Omental fat pad (tissue), 4 donors: ENCODE data around the gene PCCA. TPM values are rescaled to one million over a fixed set of nuclear protein-coding genes. Genes with fewer than 3 reads are reported as not detected.

ENCODE experiments used
- ATAC-seq: fragments of 150-250 bp; one replicate; pipeline ENCODE4 v1.9.1; 2016; ENCODE audit warnings: mild to moderate bottlenecking, moderate library complexity; ENCODE audit not compliant: low FRiP score
- DNase-seq: peaks from one replicate; pipeline ENCODE4 v3.0.0-alpha.2; 2019; ENCODE audit warnings: low spot score
- total RNA-seq, 4 donors: library from RNA; depleted of rRNA; stranded (reverse); fragments of >200 nt; gene quantifications; one replicate each; pipeline ENCODE4 v1.1.0, GENCODE V29; 2016
- TF ChIP-seq, protein P1 (sequence below), 3 donors: fragments of 450-650 bp; IDR thresholded peaks; one replicate each; pipeline ENCODE4 v1.5.1; 2016 to 2017; ENCODE audit warnings: antibody characterized with exemption in 3 of 3, mild to moderate bottlenecking in 3 of 3, moderate library complexity in 2 of 3

Gene PCCA
- total RNA-seq, 4 donors from 2014 or later: 27.5 to 61.6 (median 49.2) TPM

DNA sequence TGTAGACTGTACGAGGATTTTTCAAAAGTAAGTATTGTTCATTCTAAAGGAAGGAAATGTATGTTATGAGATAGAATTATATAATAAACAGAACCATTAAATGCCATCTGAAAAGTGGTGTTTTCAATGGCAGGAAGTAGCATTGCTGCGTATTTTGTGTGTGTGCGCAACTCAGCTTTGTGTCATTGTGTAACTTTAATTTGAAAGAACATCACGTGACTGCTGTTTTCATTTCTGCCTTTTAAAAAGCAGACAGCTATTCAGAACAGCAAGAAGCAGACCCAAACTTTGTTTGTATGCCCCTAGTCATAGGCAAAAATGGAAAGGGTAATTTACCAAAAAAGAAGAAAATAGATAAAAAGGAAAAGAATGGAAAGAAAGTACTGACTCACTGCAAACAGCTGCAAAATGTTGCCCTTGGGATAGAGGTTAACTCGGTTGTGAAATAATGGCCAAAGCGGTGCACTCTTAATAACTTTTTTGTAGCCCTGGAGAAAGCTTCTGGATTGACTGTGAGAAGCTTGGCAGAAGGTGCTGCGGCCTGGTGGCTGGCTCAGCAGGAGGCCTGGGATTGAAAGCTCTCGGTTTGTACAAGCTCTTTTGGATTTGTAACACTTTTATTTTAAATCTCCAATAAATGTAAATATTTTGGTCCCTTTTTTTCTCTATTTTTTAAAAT is 402.4 kb downstream of the PCCA start:
- DNase-seq: no peak
- ATAC-seq: peak; percentile 36
- TF ChIP-seq, protein P1, sequence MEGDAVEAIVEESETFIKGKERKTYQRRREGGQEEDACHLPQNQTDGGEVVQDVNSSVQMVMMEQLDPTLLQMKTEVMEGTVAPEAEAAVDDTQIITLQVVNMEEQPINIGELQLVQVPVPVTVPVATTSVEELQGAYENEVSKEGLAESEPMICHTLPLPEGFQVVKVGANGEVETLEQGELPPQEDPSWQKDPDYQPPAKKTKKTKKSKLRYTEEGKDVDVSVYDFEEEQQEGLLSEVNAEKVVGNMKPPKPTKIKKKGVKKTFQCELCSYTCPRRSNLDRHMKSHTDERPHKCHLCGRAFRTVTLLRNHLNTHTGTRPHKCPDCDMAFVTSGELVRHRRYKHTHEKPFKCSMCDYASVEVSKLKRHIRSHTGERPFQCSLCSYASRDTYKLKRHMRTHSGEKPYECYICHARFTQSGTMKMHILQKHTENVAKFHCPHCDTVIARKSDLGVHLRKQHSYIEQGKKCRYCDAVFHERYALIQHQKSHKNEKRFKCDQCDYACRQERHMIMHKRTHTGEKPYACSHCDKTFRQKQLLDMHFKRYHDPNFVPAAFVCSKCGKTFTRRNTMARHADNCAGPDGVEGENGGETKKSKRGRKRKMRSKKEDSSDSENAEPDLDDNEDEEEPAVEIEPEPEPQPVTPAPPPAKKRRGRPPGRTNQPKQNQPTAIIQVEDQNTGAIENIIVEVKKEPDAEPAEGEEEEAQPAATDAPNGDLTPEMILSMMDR (IDR thresholded peaks at IDR 0.05): no peak

DNA sequence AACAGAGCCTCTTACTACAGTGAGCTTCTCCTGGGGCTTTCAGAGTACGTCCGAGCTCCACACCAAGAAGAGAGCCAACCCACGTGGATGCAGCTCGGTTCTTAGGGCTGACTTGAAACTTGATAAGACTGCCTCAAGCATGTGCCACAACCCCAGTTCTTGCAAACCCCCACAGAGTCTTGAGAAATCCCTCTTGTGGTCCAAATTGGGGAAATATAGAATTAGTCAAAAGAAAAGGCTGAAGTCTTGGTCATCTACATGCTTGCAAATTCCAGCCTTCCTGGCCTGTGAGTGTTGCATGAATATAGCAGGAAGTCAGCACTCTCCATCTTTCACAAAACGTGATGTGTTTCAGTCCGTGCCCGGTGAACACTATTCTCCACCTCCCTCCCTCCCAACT is 404.5 kb downstream of the PCCA start:
- no peak for DNase-seq
- ATAC-seq: no peak
- TF ChIP-seq, protein P1 (IDR thresholded peaks at IDR 0.05): no peak

DNA sequence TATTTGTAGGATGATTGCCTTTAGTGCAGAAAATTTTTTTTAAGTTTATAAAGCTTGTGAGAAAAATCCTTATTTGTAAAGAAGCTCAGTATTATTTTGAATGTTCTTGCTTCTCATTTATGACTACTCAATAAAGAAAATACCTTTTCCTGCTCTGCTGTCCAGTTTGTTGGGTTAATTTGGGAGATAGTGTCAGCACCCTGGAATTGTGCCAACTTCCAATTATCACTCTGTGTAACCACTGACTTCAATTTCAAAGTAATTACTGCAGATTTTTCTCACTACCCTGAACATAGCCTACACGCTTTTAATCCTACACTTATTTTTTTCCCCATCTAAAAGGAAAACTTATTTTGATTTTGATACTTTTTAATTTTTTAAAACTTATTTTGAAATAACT is 406.6 kb downstream of the PCCA start:
- no peak for DNase-seq
- ATAC-seq: no peak
- TF ChIP-seq, protein P1 (IDR thresholded peaks at IDR 0.05): no peak

DNA sequence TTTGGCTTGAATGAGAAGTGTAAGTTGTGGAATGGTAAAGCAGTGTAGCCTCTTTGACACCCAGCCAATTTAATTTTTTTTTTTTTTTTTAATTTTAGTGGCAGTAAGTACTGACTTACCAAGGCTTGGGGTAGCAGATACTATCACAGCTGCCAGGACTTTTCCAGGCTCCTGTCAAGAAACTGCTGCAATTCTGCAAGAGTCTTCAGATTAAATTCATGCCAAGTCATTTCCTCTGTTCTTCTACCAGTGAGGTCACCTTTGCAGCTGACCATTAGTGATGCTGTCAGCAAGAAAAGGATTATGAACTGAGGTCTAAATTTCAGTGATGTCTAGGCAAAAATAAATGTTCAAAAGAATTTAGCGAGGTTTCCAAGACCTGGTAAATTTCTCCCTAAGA is 408.5 kb downstream of the PCCA start:
- no peak for ATAC-seq
- TF ChIP-seq, protein P1 (IDR thresholded peaks at IDR 0.05): no peak
- DNase-seq: no peak

DNA sequence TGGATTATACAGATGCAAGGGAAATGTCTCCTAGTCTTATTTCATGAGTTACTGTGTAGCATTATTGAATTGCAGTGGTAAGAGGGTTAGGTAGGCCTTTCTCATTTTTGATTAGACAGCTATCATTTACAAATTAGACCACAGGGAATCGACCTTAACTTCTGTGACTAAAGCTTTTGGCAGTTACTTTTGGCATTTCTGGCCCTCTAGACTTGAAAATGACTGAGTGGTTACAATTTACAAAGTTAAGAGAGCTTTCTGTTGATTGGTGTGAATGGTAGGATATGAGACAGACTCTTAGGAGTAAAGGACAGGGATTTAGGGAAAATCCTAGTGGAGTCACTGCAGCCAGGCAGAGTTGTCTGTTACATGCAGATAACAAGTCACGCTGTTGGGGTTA is 413.6 kb downstream of the PCCA start:
- TF ChIP-seq, protein P1 (IDR thresholded peaks at IDR 0.05): no peak
- ATAC-seq (no peak), DNase-seq (no peak)

DNA sequence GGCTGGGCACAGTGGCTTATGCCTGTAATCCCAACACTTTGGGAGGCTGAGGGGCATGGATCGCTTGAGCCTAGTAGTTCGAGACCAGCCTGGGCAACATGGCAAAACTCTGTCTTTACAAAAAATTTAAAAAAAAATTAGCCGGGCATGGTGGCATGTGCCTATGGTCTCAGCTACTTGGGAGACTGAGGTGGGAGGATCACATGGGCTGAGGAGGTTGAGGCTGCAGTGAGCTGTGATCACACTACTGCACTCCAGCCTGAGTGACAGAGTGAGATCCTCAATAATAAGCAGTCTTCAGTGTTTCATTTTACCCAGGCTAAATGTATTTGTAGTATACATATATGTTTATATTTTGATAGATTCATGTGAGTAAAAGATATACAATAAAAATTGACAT is 414.7 kb downstream of the PCCA start:
- no peak for ATAC-seq
- TF ChIP-seq, protein P1 (IDR thresholded peaks at IDR 0.05): no peak
- DNase-seq: no peak

DNA sequence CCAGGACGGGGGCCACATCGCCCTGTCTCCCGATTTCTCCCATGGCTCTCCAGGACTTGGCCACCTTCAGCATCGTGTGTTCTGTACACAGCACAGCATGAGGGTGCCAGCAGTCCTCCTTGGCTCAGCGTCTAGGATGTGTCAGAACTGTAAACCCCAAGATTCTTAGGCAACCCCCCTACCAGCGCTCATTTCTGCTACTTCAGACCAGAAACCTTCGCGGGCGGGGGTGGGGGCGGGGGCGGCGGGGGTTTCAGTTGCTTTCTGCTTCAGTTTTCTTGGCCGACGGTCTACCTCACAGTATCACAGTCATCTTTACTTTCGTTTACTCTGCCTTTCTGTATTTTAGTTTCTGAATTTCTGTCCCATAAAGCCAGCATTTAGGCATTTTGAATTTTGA is 417.3 kb downstream of the PCCA start:
- ATAC-seq (no peak), DNase-seq (no peak)
- TF ChIP-seq, protein P1 (IDR thresholded peaks at IDR 0.05): no peak
